ENCODE data around the gene DHCR24.

DHCR24 gene

DNA sequence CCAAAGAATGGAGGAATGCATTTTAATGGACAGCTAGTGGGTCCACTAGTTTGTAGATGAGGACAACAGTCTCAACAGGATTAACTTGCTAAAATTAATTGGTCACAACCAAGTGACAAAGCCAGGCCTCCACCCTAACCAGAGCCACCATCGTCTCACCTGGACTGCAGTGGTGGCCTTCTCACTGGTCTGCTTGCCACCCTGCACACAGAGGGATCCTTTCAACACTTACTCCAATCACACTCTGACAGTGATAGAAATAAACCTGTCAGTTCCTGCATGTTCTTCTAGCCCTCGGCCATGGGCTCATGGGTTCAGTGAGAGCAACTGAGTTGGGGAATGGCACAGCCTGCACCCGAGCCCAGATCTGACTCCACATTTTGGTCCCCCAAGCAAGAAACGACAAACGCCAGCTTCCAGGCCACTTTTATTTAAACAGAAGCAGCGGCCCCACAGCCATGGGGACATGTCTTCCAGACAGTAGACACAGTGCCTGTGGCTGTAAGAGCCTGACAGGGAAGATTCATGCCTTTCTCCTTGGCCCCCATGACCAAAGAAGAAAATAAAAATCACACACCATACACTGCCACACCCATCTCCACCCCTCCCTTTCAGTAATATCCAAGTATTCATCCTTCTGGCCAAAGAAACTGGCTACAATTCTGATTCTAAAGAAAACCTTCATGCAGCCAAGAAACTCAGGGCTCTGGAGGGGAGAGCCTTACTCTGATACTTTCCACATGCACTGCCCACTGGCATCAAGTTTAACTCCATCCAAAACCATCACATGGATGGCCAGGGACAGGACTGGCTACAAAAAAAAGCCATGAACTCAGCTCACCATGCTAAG lies 37.6 kb downstream of the DHCR24 start:
- TF ChIP-seq ZNF274 (IDR thresholded peaks at IDR 0.05; ENCODE audit: low read depth, low read length) = no peak
- no peak overlapping the region for H3K4me3 ChIP-seq (ENCODE audit: low read length)

DNA sequence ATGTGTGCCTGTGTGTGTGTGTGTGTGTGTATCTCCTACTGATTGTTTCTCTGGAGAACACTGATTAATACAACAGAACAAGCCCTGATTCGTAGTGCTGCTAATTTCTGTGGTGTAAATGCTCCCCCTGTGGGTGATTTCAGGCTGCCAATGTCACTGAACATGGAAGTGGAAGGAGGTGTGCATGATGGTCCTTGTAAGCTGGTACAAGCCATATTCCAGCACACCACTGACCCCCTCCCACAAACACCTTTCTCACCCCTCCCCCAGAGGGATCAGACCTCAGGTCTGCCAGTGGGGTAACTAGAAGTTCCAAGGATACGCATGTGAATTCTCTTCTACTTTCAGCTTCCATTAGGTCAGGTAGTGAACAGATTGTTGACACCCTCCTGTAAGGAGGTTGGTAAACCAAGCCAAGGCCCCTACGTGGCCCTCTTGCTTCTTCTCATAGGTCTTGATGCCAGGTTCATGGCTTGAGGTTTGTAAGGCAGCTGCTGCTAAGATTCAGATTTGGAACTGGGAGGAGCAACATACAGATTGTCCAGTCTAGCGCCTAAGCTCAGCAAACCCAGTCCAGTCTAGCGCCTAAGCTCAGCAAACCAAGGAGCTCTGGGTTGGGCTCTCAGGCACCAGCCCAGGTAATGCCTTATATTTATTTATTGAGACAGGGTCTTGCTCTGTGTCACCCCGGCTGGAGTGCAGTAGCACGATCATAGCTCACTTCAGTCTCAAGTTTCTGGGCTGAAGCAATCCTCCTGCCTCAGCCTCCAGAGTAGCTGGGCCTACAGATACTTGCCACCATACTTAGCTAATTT lies 38.7 kb downstream of the DHCR24 start:
- no peak for TF ChIP-seq ZNF274 (IDR thresholded peaks at IDR 0.05; ENCODE audit: low read depth, low read length)

DNA sequence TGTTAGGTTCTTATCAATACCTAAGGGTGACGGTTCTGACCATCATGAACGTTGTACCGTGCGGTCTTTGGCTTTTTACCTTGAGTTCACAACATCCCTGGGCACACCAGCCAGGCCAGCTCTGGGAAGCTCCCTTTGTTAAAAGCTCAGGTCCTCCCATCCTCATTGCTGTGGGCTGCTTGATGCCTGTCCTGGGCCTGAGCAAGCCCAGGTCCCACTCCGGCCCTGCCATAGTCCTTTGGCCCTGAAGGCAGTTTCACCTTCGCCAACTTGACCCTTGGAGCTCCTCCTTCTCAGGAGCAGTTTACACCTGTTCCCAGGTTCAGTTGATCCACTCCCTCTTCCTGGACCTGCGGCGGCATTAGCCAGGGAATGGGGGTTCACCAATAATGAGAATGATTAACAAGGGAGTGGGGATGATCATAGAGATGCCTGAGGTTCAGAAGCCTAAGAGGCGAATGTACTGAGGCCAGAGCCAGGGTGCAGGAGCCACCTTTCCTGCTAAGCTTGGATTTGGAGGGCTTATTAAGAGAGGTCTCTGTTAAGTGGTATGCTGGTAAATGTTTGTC lies 40.2 kb downstream of the DHCR24 start:
- H3K4me3 ChIP-seq (ENCODE audit: low read length) = no peak overlapping the region
- no peak for TF ChIP-seq ZNF274 (IDR thresholded peaks at IDR 0.05; ENCODE audit: low read depth, low read length)

More for the DNA sequence above, 38.7 kb downstream of the DHCR24 start:
- H3K4me3 ChIP-seq (ENCODE audit: low read length) = no peak overlapping the region

DNA sequence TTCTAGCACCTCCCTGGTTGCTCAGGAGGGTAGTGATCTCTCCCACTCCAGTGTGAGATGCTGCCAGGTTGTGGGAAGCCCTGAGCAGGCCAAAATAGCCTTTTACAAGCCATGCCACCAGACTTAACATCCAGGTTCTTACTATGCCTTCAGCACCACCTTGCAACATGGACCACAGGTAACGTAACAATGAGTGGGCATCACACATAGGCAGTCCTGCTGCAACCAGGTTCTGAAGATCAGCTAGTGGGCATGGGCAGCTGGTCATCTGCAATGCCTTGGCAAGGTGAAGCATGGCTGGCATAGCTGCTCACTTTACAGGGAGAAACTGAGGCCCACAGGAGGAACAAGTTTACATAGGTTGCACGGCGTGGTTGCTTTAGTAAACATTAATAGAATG lies 40.7 kb downstream of the DHCR24 start:
- no peak for TF ChIP-seq ZNF274 (IDR thresholded peaks at IDR 0.05; ENCODE audit: low read depth, low read length)
- no peak overlapping the region for H3K4me3 ChIP-seq (ENCODE audit: low read length)

DNA sequence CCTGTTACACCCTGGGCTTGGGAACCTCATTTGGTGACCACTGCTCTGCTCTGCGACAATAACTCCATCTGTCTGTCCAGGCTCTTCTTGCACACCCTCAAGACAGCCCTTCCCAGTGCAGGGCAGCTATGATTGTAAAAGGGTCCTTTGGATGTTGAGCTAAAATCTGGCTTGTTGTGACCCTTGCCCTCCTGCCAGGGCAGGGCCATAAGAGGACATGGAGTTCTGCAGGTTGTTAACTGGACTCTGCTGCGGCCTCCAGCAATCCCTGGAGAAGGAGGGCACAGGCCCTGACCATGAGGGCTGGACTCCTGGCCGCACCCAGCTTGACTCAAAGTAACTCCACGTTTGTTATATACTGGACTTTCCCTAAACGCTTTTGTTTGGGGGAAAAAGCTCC lies 41.2 kb downstream of the DHCR24 start:
- TF ChIP-seq ZNF274 (IDR thresholded peaks at IDR 0.05; ENCODE audit: low read depth, low read length) = no peak
- no peak overlapping the region for H3K4me3 ChIP-seq (ENCODE audit: low read length)

DNA sequence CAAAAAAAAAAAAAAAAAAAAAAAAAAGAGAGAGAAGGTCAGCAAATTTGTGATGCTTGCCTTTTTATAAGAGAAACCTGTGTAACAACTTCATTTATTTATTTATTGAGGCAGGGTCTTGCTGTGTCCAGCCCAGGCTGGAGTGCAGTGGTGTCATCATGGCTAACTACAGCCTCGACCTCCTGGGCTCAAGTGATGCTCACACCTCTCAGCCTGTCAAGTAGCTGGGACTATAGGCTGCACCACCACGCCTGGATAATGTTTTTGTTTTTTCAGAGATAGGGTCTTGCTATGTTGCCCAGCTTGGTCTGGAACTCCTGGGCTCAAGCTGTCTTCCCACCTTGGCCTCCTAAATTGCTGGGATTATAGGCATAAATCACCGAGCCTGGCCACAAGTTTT lies 42.4 kb downstream of the DHCR24 start:
- TF ChIP-seq ZNF274 (IDR thresholded peaks at IDR 0.05; ENCODE audit: low read depth, low read length) = no peak
- H3K4me3 ChIP-seq (ENCODE audit: low read length) = no peak overlapping the region

DNA sequence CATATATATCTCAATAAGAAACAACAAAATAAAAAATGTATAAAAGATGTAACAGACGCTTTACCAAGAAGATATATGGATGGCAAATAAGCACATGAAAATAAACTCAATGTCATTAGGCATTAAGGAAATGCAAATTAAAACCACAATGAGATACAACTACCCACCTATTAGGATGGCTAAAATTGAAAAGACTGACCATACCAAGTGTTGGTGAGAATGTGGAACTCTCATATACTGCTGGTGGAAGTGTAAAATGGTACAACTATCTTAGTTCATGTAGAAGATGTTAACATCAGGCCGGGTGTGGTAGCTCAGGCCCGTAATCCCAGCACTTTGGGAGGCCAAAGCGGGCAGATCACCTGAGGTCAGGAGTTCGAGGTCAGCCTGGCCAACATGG lies 43.5 kb downstream of the DHCR24 start:
- no peak overlapping the region for H3K4me3 ChIP-seq (ENCODE audit: low read length)
- no peak for TF ChIP-seq ZNF274 (IDR thresholded peaks at IDR 0.05; ENCODE audit: low read depth, low read length)

DNA sequence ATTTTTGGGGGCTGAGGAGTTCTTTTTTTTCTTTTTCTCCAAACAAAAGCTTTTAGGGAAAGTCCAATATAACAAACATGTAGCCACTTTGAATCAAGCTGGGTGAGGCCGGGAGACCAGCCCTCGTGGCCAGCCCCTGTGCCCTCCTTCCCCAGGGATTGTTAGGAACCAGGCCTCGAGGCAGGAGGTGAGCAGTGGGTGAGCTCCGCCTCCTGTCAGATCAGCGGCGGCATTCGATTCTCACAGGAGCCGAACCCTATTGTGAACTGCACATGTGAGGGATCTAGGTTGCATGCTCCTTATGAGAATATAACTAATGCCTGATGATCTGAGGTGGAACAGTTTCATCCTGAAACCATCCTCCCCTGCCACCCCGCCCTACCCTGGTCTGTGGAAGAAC lies 44.0 kb downstream of the DHCR24 start:
- no peak for TF ChIP-seq ZNF274 (IDR thresholded peaks at IDR 0.05; ENCODE audit: low read depth, low read length)

DNA sequence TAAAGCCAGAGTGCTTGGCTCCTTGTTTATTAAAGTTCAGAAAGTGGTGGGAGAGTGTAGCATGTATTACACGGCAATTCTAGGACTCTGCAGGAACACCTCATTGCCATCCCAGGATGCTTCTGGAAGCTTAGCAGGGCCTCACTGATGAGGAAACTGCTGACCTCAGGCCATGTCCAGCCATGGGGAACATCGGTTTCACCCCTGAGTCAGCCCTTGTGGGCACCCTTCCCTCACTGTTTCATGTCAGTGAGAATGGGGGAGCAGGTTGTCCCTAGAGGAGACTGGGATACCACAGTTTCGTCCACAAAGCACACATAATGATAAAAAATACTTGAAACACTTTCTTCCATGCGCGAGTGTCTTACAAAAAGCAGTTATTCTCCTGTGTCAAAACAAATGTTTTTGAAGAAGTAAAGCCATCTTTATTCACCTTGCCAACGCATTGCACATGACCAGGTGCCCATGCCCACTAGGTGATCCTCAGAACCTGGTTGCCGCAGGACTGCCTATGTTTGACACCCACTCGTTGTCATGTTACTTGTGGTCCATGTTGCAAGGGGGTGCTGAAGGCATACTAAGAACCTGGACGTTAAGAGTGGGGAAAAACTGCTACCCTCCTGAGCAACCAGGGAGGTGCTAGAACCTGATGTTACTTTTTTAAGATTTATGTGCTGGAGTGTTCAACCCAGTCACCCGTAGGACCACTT lies 44.6 kb downstream of the DHCR24 start:
- TF ChIP-seq ZNF274 (IDR thresholded peaks at IDR 0.05; ENCODE audit: low read depth, low read length) = no peak
- no peak overlapping the region for H3K4me3 ChIP-seq (ENCODE audit: low read length)

More for the DNA sequence above, 44.0 kb downstream of the DHCR24 start:
- no peak overlapping the region for H3K4me3 ChIP-seq (ENCODE audit: low read length)

DNA sequence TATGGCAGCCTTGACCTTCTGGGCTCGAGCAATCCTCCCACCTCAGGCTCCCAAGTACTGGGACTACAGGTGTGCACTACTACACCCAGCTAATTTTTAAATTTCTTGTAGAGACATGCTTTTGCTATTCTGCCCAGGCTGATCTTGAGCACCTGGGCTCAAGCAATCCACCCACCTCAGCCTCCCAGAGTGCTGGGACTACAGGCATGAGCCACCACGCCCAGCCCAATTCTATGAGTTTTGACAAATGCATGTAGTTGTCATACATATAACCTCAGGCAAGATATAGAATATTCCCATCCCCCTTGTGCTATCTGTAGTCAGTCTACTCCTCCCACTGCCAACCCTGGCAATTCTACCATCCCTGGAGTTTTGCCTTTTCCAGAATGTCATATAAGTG lies 47.2 kb downstream of the DHCR24 start:
- no peak overlapping the region for H3K4me3 ChIP-seq (ENCODE audit: low read length)
- TF ChIP-seq ZNF274 (IDR thresholded peaks at IDR 0.05; ENCODE audit: low read depth, low read length) = no peak

DNA sequence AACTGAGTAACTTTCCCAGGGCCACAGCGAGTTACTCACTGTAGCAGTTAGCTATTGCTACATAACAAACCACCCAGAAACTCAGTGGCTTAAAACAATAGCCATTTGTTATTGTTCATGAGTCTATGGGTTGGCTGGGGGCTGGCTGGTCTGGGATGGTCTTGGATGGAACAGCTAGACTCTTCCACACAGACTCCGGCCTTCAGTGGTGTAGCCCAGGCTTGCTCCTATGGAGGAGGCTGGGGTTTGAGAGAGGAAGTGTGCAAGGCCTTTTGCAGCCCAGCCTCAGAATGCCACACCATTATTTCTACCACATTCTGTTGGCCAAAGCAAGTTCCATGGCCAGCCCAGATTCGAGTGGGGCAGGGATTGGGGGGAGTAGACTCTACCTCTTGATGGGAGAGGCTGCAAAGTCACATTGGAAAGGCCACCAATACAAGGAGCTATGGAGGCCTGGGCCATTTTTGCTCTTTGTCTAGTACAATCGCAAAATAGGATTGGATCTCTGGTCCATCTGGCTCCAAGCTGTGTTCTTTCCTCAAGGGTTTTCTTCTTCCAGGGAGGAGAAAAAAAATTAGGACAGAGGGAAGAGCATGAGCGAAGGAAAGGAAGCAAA lies 48.3 kb downstream of the DHCR24 start:
- no peak overlapping the region for H3K4me3 ChIP-seq (ENCODE audit: low read length)
- TF ChIP-seq ZNF274 (IDR thresholded peaks at IDR 0.05; ENCODE audit: low read depth, low read length) = no peak

DNA sequence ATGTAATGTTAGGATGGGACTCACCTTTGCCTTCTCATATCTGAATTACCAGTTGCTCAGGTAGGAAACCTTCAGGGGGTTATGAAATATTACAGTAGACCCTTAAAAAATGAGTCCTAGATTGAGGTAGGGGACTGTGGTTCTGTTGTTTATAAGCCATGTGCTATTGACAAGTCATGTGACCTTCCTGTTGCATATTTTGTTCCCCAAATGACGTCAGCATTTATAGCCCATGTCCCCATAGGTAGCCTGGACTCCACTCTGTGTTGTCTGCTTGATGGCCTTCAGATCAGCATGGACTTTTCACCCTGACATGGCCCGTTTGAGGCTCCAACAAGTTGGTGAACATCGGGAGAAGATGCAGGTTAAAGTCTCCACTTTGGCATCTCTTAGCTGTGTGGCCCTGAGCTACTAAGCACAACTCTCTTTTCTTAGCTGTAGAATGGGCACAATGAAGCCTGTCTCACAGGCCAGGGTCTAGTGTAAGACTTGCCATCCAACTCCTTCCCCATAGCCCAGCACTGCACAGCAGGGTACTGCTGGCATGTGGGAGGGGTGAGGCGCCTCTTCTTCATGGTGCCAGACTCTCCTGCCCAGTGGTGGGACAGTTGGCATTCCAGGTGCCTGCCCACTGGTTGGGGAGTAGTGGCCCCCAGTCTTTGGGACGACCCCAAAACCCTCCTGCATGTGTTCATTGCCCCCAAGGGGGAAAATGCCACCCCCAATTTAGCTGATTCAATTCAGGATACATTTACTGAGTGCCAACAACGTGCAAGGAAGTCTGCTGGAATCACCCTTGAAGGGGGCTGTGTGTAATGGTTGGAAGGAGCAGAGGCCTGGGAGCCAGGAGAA lies 49.8 kb downstream of the DHCR24 start:
- no peak overlapping the region for H3K4me3 ChIP-seq (ENCODE audit: low read length)
- TF ChIP-seq ZNF274 (IDR thresholded peaks at IDR 0.05; ENCODE audit: low read depth, low read length) = no peak

DNA sequence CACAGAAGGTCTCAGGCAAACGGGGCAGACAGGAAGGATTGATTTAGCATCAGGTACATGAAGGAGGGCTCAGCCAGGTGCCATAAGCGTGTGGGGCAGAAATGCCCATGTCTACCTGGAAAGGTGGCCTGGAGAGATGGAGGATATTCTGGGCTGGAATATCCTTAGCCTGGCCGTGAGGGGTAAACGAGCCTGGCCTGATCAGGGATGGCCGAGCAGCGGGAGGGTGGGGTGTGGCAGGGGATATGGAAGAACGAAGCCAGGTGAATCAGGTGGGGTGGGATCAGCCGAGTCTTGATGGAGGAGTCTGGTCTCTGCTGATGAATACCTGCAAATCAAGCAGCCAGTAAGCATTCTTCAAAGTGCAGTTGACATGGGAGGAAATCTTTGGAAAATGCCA lies 50.4 kb downstream of the DHCR24 start:
- TF ChIP-seq ZNF274 (IDR thresholded peaks at IDR 0.05; ENCODE audit: low read depth, low read length) = no peak
- no peak overlapping the region for H3K4me3 ChIP-seq (ENCODE audit: low read length)
